ENCODE results near the gene SLC7A14. TPM values are rescaled to one million over a fixed set of nuclear protein-coding genes. Genes with fewer than 3 reads are reported as not detected.

Gene SLC7A14
- total RNA-seq, 1 experiment from 2014 or later = not detected

GRCh38 chr3:170555329-170555728 is 30.5 kb downstream of the SLC7A14 start:
- no peaks in the 10 kb centered on the region for H3K9me3 Mint-ChIP-seq (ENCODE audit: unreplicated experiment)
- H3K27ac Mint-ChIP-seq (ENCODE audit: low read depth, unreplicated experiment) = no peak overlapping the region
- no peaks in the 10 kb centered on the region for H3K27me3 Mint-ChIP-seq (ENCODE audit: insufficient read depth, unreplicated experiment)
- H3K4me1 Mint-ChIP-seq (ENCODE audit: insufficient read depth, unreplicated experiment) = no peaks in the 10 kb centered on the region
- TF ChIP-seq CTCF (IDR thresholded peaks at IDR 0.05; ENCODE audit: unreplicated experiment) = no peak
- no peaks in the 10 kb centered on the region for H3K36me3 Mint-ChIP-seq (ENCODE audit: insufficient read depth, unreplicated experiment)
- intact Hi-C loops (cut with micrococcal nuclease) = no loop called here
- H3K4me3 Mint-ChIP-seq (ENCODE audit: unreplicated experiment) = no peak overlapping the region
- DNase-seq (ENCODE audit: unreplicated experiment) = peak; percentile 9
- CTCF ChIA-PET = no interaction called here
- POLR2A ChIA-PET = no interaction called here
- BruUV-seq (replicated peaks) = no TSS peak

- ChIA-PET POLR2A (interaction anchor here (0.6 to 1.2 kb wide), 2 partner anchors 32 to 662 kb away, joined by 3 read pairs; no protein-coding TSS in a partner anchor), CTCF (interaction anchor here (0.6 to 3.8 kb wide), 10 partner anchors 11 to 257 kb away, joined by 3 to 38 read pairs (median 3); no protein-coding TSS in a partner anchor)
- no TSS peak for BruUV-seq (replicated peaks)
- no peak overlapping the region for H3K4me3 Mint-ChIP-seq (ENCODE audit: unreplicated experiment)
- no peak for DNase-seq (ENCODE audit: unreplicated experiment)
- H3K27ac Mint-ChIP-seq (ENCODE audit: low read depth, unreplicated experiment) = no peak overlapping the region
- no peaks in the 10 kb centered on the region for H3K4me1 Mint-ChIP-seq (ENCODE audit: insufficient read depth, unreplicated experiment)
- intact Hi-C loops (cut with micrococcal nuclease) = loop anchor here (5.0 kb wide), 1 partner anchor 258 kb away; no protein-coding TSS in a partner anchor
- TF ChIP-seq CTCF (IDR thresholded peaks at IDR 0.05; ENCODE audit: unreplicated experiment) = peak; percentile 11
- no peaks in the 10 kb centered on the region for H3K9me3 Mint-ChIP-seq (ENCODE audit: unreplicated experiment)
- no peaks in the 10 kb centered on the region for H3K36me3 Mint-ChIP-seq (ENCODE audit: insufficient read depth, unreplicated experiment)
- no peaks in the 10 kb centered on the region for H3K27me3 Mint-ChIP-seq (ENCODE audit: insufficient read depth, unreplicated experiment)
Observed at GRCh38 chr3:170553788-170554757, 31.8 kb downstream of the SLC7A14 start.

GRCh38 chr3:170551252-170551651 is 34.6 kb downstream of the SLC7A14 start:
- Mint-ChIP-seq H3K9me3 (ENCODE audit: unreplicated experiment) (no peaks in the 10 kb centered on the region), H3K27ac (ENCODE audit: low read depth, unreplicated experiment) (no peak overlapping the region), H3K4me3 (ENCODE audit: unreplicated experiment) (no peak overlapping the region), H3K4me1 (ENCODE audit: insufficient read depth, unreplicated experiment) (no peaks in the 10 kb centered on the region), H3K27me3 (ENCODE audit: insufficient read depth, unreplicated experiment) (peaks cover 7% of the 10 kb centered on the region), H3K36me3 (ENCODE audit: insufficient read depth, unreplicated experiment) (no peaks in the 10 kb centered on the region)
- TF ChIP-seq CTCF (IDR thresholded peaks at IDR 0.05; ENCODE audit: unreplicated experiment) = no peak
- CTCF ChIA-PET = interaction anchor here (3.8 kb wide), 1 partner anchor 259 kb away, joined by 38 read pairs; no protein-coding TSS in a partner anchor
- POLR2A ChIA-PET = no interaction called here
- DNase-seq (ENCODE audit: unreplicated experiment) = no peak
- intact Hi-C loops (cut with micrococcal nuclease) = loop anchor here (5.0 kb wide), 1 partner anchor 261 kb away; no protein-coding TSS in a partner anchor
- BruUV-seq (replicated peaks) = no TSS peak

GRCh38 chr3:170542704-170543103 is 43.2 kb downstream of the SLC7A14 start:
- BruUV-seq (replicated peaks) = no TSS peak
- ChIA-PET CTCF (interaction anchor here (0.5 to 0.8 kb wide), 3 partner anchors 14 to 424 kb away, joined by 3 read pairs; no protein-coding TSS in a partner anchor), POLR2A (no interaction called here)
- Mint-ChIP-seq H3K36me3 (ENCODE audit: insufficient read depth, unreplicated experiment) (no peaks in the 10 kb centered on the region), H3K4me1 (ENCODE audit: insufficient read depth, unreplicated experiment) (no peaks in the 10 kb centered on the region), H3K9me3 (ENCODE audit: unreplicated experiment) (no peaks in the 10 kb centered on the region), H3K27me3 (ENCODE audit: insufficient read depth, unreplicated experiment) (peaks cover 7% of the 10 kb centered on the region), H3K27ac (ENCODE audit: low read depth, unreplicated experiment) (no peak overlapping the region), H3K4me3 (ENCODE audit: unreplicated experiment) (no peak overlapping the region)
- TF ChIP-seq CTCF (IDR thresholded peaks at IDR 0.05; ENCODE audit: unreplicated experiment) = no peak
- intact Hi-C loops (cut with micrococcal nuclease) = no loop called here
- DNase-seq (ENCODE audit: unreplicated experiment) = no peak
